C4-2B (cell line): ENCODE measurements around the gene SMIM13.

ENCODE experiments used
- H3K27ac ChIP-seq: fragments of 450-650 bp; 2 replicates; pipeline ENCODE4 v1.5.1; 2017
- ZFX ChIP-seq: fragments of 450-650 bp; IDR thresholded peaks from 2 replicates; pipeline ENCODE4 v1.6.1; 2017
- TF ChIP-seq, protein P1 (sequence below): fragments of 450-650 bp; conservative IDR thresholded peaks from 2 replicates; pipeline ENCODE4 v1.5.1; 2017; ENCODE audit warnings: mild to moderate bottlenecking

Gene SMIM13

GRCh38 chr6:11094411-11094851, 797 bp downstream of the SMIM13 start:
- TF ChIP-seq, protein P1, sequence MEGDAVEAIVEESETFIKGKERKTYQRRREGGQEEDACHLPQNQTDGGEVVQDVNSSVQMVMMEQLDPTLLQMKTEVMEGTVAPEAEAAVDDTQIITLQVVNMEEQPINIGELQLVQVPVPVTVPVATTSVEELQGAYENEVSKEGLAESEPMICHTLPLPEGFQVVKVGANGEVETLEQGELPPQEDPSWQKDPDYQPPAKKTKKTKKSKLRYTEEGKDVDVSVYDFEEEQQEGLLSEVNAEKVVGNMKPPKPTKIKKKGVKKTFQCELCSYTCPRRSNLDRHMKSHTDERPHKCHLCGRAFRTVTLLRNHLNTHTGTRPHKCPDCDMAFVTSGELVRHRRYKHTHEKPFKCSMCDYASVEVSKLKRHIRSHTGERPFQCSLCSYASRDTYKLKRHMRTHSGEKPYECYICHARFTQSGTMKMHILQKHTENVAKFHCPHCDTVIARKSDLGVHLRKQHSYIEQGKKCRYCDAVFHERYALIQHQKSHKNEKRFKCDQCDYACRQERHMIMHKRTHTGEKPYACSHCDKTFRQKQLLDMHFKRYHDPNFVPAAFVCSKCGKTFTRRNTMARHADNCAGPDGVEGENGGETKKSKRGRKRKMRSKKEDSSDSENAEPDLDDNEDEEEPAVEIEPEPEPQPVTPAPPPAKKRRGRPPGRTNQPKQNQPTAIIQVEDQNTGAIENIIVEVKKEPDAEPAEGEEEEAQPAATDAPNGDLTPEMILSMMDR, result 0 out of 2 replicates have a peak, but pooled peaks have one; percentile 59
- TF ChIP-seq ZFX, result no peak
- H3K27ac ChIP-seq, result peak overlapping the region; percentile 92

DNA sequence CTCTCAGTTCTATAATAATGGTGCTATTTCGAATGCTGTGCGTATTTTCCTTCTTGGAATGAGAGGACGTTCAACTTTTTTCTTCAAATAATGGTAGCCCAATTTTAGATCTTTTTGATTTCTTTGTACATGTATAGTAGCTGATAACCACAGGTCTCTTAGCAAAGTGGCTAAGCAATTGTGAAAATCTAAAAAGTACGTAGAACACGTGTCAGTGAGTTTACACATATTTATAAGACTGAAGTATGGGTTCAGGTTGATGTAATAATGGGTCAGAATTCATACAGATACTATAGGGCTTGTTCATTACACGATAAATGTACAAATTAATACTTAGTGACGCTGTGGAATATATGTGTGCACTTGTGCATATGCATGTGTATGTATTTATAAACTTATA, 1.3 kb downstream of the SMIM13 start:
- TF ChIP-seq, protein P1, result no peak
- TF ChIP-seq ZFX, result no peak
- H3K27ac ChIP-seq, result peak overlapping the region; percentile 92

DNA sequence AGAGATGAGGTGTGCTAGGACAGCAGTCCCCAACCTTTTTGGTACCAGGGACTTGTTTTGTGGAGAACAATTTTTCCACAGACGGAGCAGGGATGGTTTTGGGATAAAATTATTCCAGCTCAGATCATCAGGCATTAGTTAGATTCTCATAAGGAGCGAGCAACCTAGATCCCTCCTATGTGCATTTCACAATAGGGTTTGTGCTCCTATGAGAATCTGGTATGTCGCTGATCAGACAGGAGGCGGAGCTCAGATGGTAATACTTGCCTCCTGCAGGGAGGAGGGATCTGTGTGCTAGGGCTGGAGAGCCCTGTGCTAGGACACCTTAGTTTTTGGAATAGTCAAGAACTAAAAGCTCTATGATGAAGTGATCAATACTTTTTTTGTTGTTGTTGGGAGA, 2.5 kb downstream of the SMIM13 start:
- H3K27ac ChIP-seq, result no peak overlapping the region
- TF ChIP-seq ZFX, result no peak
- TF ChIP-seq, protein P1, result no peak

- TF ChIP-seq ZFX, result no peak
- TF ChIP-seq, protein P1, result no peak
- H3K27ac ChIP-seq, result no peak overlapping the region
Observed at GRCh38 chr6:11097476-11097875, 3.8 kb downstream of the SMIM13 start.

DNA sequence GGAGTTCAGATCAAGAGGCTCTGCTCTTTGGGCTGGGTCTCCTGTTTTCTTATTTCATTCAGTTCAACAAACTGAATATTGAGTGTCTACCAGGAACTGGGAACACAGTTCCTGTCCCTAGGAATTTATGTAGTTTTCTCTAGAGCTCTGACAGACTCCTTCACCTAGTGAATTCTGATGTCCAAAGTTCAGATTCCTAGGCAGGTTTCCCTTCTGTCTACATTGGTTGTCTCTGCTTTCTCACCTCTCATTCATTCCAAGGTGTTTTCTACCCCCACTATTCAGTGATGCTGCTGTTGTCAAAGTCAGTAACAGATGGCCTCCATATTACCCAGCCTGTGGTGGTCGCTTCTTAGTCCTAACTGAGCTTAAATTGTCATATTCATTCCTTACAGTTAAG, 4.4 kb downstream of the SMIM13 start:
- TF ChIP-seq, protein P1, result no peak
- TF ChIP-seq ZFX, result no peak
- H3K27ac ChIP-seq, result no peak overlapping the region

DNA sequence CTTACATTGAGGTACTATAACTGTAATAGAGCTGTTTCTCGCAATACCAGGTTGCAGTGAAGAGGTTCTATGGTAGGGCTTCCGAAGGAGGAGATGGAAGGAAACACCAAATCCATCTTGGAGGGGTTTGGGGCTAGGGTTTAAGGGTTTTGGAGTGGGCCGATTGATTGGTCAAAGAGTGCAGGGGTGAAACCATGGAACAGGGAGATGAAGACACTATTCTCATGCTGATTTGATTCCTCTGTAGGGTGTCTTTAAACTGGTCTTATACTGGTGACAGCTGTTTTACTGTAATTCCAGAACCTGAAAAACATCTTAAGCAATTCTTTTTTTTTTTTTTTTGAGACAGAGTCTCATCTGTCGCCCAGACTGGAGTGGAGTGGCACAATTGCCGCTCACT, 7.8 kb downstream of the SMIM13 start:
- no peak overlapping the region for H3K27ac ChIP-seq
- no peak for TF ChIP-seq ZFX
- TF ChIP-seq, protein P1, result no peak

GRCh38 chr6:11103065-11103464, 9.4 kb downstream of the SMIM13 start:
- no peak overlapping the region for H3K27ac ChIP-seq
- TF ChIP-seq, protein P1, result no peak
- TF ChIP-seq ZFX, result no peak
